ENCODE results near the gene FHL3. TPM values are rescaled to one million over a fixed set of nuclear protein-coding genes. Genes with fewer than 3 reads are reported as not detected.

Gene FHL3
- total and polyA plus RNA-seq, 4 experiments from 2014 or later, result 3.4 to 5.0 (median 3.7) TPM

DNA sequence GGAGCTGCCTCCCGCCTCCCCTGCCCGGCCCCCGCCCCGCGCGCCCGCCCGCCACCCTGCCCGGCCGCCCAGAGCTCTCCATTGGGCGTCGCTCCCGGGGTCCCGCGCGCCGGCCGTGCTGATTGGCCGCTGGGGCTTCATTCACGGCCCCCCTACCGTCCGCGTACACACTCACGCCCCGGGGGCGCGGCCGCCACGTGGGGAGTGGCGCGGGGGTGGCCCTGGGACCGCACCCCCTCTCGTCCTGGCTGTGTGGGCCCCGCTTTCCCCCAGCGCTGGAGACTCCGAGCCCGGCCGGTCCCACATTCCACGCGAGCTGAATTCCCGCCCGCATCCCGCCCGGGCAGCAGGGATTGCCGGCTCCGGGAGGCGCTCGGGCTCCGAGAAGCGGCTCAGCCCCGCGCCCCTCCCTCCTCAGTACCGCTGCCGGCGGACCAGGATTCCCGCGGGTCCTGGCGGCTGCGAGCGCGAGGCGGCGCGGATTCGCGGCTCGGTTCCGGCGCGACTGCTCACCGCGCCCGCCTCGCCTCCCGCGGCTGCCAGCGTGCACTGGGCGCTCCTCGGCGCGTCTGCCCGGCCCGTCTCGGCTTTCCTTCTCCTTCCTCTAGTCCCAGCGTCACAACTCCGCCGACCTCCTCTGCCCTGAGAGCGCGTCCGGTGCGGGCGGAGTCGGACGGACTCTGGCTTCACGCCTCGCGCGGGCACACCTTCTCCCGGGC is 41.7 kb upstream of the FHL3 start:
- intact Hi-C loops (cut with micrococcal nuclease), result loop anchor here (1.0 kb wide), 1 partner anchor 35 kb away; the partner anchor contains the start of gene UTP11
- DNase-seq, result peak in 4 of 5 donors; percentile 37 to 70 (median 60)
- Mint-ChIP-seq H3K36me3 (no peaks in the 10 kb centered on the region), H3K27ac (peak overlapping the region in 1 of 7 donors; percentile 46), H3K4me3 (peak overlapping the region; percentile 68 to 80 (median 78)), H3K9me3 (peaks cover 0 to 1% (median 0%) of the 10 kb centered on the region in 8 donors), H3K27me3 (peaks cover 17% of the 10 kb centered on the region in 2 donors), H3K4me1 (peaks cover 2 to 23% (median 8%) of the 10 kb centered on the region in 4 donors)
- Histone ChIP-seq H3K27me3 (ENCODE audit: insufficient read depth, low read length) (peaks cover 26% of the 10 kb centered on the region), H3K4me3 (ENCODE audit: low read length in 2 of 2) (peak overlapping the region in 1 of 2 donors; percentile 38), H3K36me3 (ENCODE audit: insufficient read depth, low read length) (no peaks in the 10 kb centered on the region), H3K27ac (ENCODE audit: low read depth, low read length) (no peak overlapping the region), H3K4me1 (ENCODE audit: insufficient read depth, low read length) (peaks cover 18% of the 10 kb centered on the region), H3K9me3 (ENCODE audit: control insufficient read depth in 1 of 2, low read length in 2 of 2) (no peaks in the 10 kb centered on the region)
- ChIA-PET CTCF (ENCODE audit: partially characterized antibody) (interaction anchor here (2.0 kb wide), 1 partner anchor 25 kb away, joined by 5 read pairs; no protein-coding TSS in a partner anchor), POLR2A (ENCODE audit: partially characterized antibody) (interaction anchor here (0.9 kb wide), 1 partner anchor 17 kb away, joined by 4 read pairs; no protein-coding TSS in a partner anchor)

DNA sequence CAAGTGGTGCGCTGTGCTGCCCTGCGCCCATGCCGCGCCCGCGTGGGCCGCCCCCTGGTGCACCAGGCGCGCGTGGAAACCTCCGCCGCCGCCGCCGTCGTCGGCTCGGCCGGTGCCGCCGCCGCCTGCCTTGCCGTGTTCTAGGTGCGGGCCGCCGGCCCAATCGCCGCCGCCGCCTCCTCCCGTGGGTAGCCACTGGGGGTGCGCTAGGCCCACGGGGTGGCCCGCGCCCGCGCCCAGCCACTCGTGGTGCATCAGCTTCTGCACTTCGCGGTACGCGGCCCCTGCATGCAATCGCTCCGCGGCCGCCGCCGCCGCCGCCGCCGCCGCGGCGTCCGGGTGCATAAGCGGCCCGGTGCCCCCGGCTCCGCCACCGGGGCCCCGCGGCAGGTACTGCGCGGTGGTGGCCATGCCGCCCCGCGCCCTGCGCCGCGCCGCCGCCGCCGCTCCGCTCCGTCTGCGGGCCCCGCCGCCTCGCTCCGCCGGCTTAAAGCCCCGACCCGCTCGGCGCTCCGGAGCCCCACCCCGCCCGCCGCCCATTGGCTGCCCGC is 41.1 kb upstream of the FHL3 start, which contains the start of gene POU3F1:
POU3F1 (minus strand) TSS at position 461 of the 551 bp plus-strand sequence; CDS start at position 411, 50 bp downstream.
- H3K27me3 Mint-ChIP-seq, result peaks cover 21 to 23% of the 10 kb centered on the region in 2 donors
- CTCF ChIA-PET (ENCODE audit: partially characterized antibody), result no interaction called here
- peaks cover 0 to 1% (median 0%) of the 10 kb centered on the region in 8 donors for H3K9me3 Mint-ChIP-seq
- H3K9me3 ChIP-seq (ENCODE audit: control insufficient read depth in 1 of 2, low read length in 2 of 2), result no peaks in the 10 kb centered on the region
- no peak within 1 kb of the TSS for H3K27ac ChIP-seq (ENCODE audit: low read depth, low read length)
- intact Hi-C loops (cut with micrococcal nuclease), result no loop called here
- peak within 1 kb of the TSS in 1 of 2 donors; percentile 38 for H3K4me3 ChIP-seq (ENCODE audit: low read length in 2 of 2)
- H3K27ac Mint-ChIP-seq, result peak within 1 kb of the TSS in 1 of 7 donors; percentile 46
- POLR2A ChIA-PET (ENCODE audit: partially characterized antibody), result interaction anchor here (0.9 to 1.0 kb wide), 2 partner anchors 16 to 115 kb away, joined by 3 to 4 read pairs; no protein-coding TSS in a partner anchor
- H3K36me3 Mint-ChIP-seq, result no peaks in the 10 kb centered on the region
- peaks cover 18% of the 10 kb centered on the region for H3K4me1 ChIP-seq (ENCODE audit: insufficient read depth, low read length)
- H3K36me3 ChIP-seq (ENCODE audit: insufficient read depth, low read length), result no peaks in the 10 kb centered on the region
- H3K27me3 ChIP-seq (ENCODE audit: insufficient read depth, low read length), result peaks cover 29% of the 10 kb centered on the region
- DNase-seq, result peak in 4 of 5 donors; percentile 21 to 64 (median 48)
- peak within 1 kb of the TSS; percentile 69 to 80 (median 78) for H3K4me3 Mint-ChIP-seq
- H3K4me1 Mint-ChIP-seq, result peaks cover 2 to 22% (median 8%) of the 10 kb centered on the region in 4 donors

DNA sequence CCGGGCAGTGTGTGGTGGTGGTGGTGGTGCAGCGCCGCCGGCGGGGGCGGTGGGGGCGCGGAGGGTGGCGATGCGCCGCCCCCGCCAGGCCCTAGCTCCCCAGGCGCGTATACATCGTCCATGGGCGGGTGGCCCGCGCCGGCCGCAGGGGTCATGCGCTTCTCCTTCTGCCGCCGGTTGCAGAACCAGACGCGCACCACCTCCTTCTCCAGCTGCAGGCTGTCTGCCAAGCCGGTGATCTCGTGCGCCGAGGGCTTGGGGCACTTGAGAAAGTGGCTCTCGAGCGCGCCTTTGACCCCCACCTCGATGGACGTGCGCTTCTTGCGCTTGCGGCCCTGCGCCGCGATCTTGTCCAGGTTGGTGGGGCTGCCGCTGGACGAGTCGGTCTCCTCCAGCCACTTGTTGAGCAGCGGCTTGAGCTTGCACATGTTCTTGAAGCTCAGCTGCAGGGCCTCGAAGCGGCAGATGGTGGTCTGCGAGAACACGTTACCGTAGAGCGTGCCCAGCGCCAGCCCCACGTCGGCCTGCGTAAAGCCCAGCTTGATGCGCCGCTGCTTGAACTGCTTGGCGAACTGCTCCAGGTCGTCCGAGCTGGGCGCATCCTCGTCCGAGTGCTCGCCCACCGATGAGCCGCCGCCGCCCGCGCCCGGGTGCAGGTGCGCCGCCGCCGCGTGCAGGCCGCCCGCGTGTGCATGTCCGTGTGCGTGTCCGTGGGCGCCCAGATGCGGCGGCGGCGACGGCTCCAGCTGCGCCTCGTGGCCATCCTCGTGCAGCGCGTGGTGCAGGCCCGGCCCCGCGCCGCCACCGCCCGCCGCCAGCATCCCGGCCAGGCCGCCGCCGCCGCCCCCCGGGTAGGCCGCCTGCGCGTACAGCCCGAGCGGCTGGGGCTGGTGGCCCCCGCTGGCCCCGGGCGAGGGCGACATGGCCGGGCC is 40.4 kb upstream of the FHL3 start:
- intact Hi-C loops (cut with micrococcal nuclease), result no loop called here

DNA sequence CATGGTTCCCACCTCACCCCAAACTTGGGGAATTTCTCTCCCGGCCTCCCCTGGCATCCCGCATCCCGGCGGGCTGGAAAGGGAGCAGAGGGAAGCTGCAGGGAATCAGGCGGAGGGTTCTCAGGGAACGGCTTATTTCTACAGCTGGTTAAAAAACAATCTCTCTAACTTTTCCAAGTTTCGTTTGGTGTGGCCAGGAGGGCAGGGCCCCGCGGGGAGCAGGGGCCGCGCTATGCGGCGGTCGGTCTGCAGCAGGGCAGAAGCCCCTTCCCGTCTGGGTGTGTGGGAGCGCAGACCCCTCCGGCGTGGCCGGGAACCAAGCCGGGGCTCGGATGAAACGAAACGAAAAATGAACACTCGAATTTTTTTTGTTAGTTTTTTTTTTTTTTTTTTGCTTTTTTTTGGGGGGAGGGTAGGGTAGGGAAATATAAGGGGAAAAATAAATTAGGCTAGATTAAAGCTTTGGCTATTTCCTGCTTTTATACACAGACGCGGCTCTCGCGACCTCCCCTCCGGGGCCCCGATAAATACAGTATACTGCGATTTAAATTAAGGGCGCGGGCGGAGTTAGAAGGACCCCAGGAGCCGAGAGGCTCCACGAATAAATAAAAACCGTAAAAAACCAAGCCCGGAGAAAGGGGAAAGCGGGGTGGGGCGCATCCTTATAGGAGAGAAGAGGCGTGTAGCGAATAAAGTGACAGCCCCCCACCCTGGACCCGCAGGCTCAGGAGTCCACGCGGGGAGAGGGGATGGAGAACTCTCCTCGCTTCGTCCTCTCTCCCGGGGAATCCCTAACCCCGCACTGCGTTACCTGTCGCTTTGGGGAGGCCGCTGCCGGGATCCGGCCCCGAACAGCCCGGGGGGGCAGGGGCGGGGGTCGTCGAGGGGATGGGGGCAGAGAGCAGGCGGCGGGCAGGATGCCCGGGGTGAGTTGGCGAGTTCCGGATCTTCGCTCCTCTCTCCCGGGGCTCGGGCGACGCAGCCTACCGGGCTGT is 39.2 kb upstream of the FHL3 start:
- Mint-ChIP-seq H3K36me3 (no peaks in the 10 kb centered on the region), H3K27ac (peak overlapping the region in 1 of 7 donors; percentile 65), H3K9me3 (peaks cover 0 to 1% (median 0%) of the 10 kb centered on the region in 8 donors), H3K4me3 (peak overlapping the region; percentile 63 to 89 (median 75)), H3K4me1 (peaks cover 2 to 22% (median 8%) of the 10 kb centered on the region in 4 donors), H3K27me3 (peaks cover 25 to 40% of the 10 kb centered on the region in 2 donors)
- H3K36me3 ChIP-seq (ENCODE audit: insufficient read depth, low read length), result no peaks in the 10 kb centered on the region
- H3K4me3 ChIP-seq (ENCODE audit: low read length in 2 of 2), result peak overlapping the region in 1 of 2 donors; percentile 19
- peaks cover 29% of the 10 kb centered on the region for H3K27me3 ChIP-seq (ENCODE audit: insufficient read depth, low read length)
- POLR2A ChIA-PET (ENCODE audit: partially characterized antibody), result no interaction called here
- no peak overlapping the region for H3K27ac ChIP-seq (ENCODE audit: low read depth, low read length)
- CTCF ChIA-PET (ENCODE audit: partially characterized antibody), result no interaction called here
- no peak for DNase-seq
- peaks cover 18% of the 10 kb centered on the region for H3K4me1 ChIP-seq (ENCODE audit: insufficient read depth, low read length)
- no peaks in the 10 kb centered on the region for H3K9me3 ChIP-seq (ENCODE audit: control insufficient read depth in 1 of 2, low read length in 2 of 2)
- intact Hi-C loops (cut with micrococcal nuclease), result no loop called here

More for the DNA sequence above, 40.4 kb upstream of the FHL3 start:
- ChIA-PET CTCF (ENCODE audit: partially characterized antibody) (no interaction called here), POLR2A (ENCODE audit: partially characterized antibody) (interaction anchor here (1.0 kb wide), 1 partner anchor 114 kb away, joined by 3 read pairs; no protein-coding TSS in a partner anchor)
- Mint-ChIP-seq H3K27me3 (peaks cover 25 to 30% of the 10 kb centered on the region in 2 donors), H3K27ac (no peak overlapping the region), H3K9me3 (peaks cover 0 to 1% (median 0%) of the 10 kb centered on the region in 8 donors), H3K4me3 (peak overlapping the region in 7 of 8 donors; percentile 25 to 69 (median 45)), H3K4me1 (peaks cover 2 to 22% (median 8%) of the 10 kb centered on the region in 4 donors), H3K36me3 (no peaks in the 10 kb centered on the region)
- Histone ChIP-seq H3K9me3 (ENCODE audit: control insufficient read depth in 1 of 2, low read length in 2 of 2) (no peaks in the 10 kb centered on the region), H3K27ac (ENCODE audit: low read depth, low read length) (no peak overlapping the region), H3K36me3 (ENCODE audit: insufficient read depth, low read length) (no peaks in the 10 kb centered on the region), H3K4me1 (ENCODE audit: insufficient read depth, low read length) (peaks cover 18% of the 10 kb centered on the region), H3K27me3 (ENCODE audit: insufficient read depth, low read length) (peaks cover 29% of the 10 kb centered on the region), H3K4me3 (ENCODE audit: low read length in 2 of 2) (peak overlapping the region in 1 of 2 donors; percentile 22)
- no peak for DNase-seq

DNA sequence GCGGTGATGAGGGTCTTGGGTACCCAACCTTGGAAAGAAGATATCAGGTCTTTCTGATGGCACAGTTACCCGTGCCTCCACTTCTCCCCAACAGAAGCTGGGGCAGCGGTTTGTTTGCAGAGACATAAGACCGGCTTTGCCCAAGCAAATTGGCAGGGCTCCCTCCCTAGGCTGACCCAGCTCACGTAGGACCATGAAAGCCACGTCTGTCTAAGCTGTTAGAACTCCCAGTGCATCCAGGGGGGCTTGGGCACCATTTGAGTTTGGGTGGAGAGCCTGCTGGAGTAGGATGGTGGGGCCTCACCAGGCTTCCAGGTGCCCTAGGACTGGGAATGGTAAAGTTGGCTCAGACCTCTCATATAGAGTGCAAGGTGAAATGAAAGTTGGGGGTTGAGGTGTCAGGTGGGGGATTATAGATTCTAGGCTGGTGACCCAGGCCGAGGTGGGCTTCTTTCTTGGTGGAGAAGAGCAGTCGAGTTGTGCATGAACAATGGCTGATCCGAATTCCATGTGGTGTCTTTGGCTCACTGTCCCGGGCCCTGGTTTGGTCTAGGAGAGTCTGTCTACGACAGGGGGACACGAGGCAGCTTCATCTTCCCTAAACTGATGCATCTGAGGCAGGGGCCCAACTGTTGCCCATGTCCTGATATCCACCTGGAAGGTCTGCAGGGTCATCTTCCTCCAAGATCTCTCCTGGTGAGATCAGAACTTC is 37.9 kb upstream of the FHL3 start:
- DNase-seq, result no peak
- ChIA-PET CTCF (ENCODE audit: partially characterized antibody) (no interaction called here), POLR2A (ENCODE audit: partially characterized antibody) (no interaction called here)
- Histone ChIP-seq H3K4me3 (ENCODE audit: low read length in 2 of 2) (no peak overlapping the region), H3K9me3 (ENCODE audit: control insufficient read depth in 1 of 2, low read length in 2 of 2) (no peaks in the 10 kb centered on the region), H3K27me3 (ENCODE audit: insufficient read depth, low read length) (peaks cover 29% of the 10 kb centered on the region), H3K36me3 (ENCODE audit: insufficient read depth, low read length) (no peaks in the 10 kb centered on the region), H3K27ac (ENCODE audit: low read depth, low read length) (no peak overlapping the region), H3K4me1 (ENCODE audit: insufficient read depth, low read length) (peaks cover 18% of the 10 kb centered on the region)
- H3K4me1 Mint-ChIP-seq, result peaks cover 2 to 22% (median 8%) of the 10 kb centered on the region in 4 donors
- H3K4me3 Mint-ChIP-seq, result peak overlapping the region in 5 of 8 donors; percentile 0 to 36 (median 29)
- intact Hi-C loops (cut with micrococcal nuclease), result no loop called here
- peaks cover 0 to 1% (median 0%) of the 10 kb centered on the region in 8 donors for H3K9me3 Mint-ChIP-seq
- H3K36me3 Mint-ChIP-seq, result no peaks in the 10 kb centered on the region
- peaks cover 26 to 44% of the 10 kb centered on the region in 2 donors for H3K27me3 Mint-ChIP-seq
- peak overlapping the region in 1 of 7 donors; percentile 46 for H3K27ac Mint-ChIP-seq
